HK-2 (cell line): ENCODE results near the gene TAS1R3.

Experiments
- DNase-seq: peaks from one replicate; pipeline ENCODE4 v3.0.0-alpha.2; 2018; ENCODE audit not compliant: unreplicated experiment

TAS1R3 gene

GRCh38 chr1:1340185-1340584 lies 9.1 kb downstream of the TAS1R3 start:
- no peak for DNase-seq

DNA sequence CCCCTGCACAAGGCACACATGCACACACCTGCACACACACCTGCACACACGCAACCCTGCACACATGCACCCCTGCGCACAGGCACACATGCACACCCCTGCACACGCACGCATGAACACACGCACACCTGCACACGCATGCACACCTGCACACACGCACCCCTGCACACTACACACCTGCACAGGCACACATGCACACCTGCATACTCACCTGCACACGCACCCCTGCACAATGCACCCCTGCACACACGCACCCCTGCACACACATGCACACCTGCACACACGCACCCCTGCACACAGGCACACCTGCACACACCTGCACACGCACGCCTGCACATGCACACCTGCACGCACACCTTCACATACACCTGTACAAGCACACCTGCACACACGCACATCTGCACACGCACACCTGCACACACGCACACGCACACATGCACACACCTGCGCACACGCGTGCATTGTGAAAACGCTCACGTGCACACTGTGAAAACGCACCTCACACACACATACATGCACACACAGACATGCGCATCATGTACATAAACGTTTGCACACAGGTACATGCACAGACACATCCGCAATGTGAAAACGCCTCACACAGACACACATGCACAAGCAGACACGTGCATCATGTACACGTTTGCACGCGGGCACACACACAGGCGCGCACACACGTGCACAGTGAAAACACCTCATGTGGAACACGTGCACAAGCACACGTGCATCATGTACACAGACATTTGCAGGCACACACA lies 9.9 kb downstream of the TAS1R3 start:
- no peak for DNase-seq

- no peak for DNase-seq
Observed at GRCh38 chr1:1341549-1342021, 10.5 kb downstream of the TAS1R3 start.

GRCh38 chr1:1342061-1342562 lies 11.0 kb downstream of the TAS1R3 start:
- no peak for DNase-seq

GRCh38 chr1:1342584-1343115 lies 11.6 kb downstream of the TAS1R3 start:
- no peak for DNase-seq

DNA sequence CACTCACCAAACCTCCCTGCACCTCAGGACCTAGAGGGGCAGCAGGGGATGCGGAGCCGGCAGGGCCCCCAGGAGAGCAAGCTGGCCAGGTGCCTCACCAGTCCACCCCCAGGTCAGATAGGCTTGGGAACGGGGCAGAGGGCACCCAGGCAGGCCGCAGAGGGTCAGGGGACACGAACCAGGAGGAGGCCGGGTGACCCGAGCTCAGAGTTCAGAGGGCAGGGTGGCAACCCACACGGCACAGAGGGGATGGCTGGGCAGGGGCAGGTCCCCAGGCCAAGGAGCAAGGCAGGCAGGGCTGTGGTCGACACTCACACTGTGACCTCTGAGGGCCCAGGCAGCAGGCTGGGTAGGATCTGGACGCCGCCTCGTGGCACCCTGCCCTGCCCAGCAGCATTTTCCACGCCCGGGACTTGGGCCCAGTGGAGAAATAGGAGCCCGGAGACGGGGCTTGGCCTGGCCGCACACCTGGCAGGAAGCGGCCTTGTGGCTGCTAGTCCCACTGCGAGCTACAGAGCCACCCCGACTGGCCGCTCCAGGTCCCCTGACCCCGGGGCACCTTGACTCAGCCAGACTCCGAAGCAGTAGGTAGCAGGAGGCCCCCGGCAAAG lies 12.8 kb downstream of the TAS1R3 start:
- no peak for DNase-seq

DNA sequence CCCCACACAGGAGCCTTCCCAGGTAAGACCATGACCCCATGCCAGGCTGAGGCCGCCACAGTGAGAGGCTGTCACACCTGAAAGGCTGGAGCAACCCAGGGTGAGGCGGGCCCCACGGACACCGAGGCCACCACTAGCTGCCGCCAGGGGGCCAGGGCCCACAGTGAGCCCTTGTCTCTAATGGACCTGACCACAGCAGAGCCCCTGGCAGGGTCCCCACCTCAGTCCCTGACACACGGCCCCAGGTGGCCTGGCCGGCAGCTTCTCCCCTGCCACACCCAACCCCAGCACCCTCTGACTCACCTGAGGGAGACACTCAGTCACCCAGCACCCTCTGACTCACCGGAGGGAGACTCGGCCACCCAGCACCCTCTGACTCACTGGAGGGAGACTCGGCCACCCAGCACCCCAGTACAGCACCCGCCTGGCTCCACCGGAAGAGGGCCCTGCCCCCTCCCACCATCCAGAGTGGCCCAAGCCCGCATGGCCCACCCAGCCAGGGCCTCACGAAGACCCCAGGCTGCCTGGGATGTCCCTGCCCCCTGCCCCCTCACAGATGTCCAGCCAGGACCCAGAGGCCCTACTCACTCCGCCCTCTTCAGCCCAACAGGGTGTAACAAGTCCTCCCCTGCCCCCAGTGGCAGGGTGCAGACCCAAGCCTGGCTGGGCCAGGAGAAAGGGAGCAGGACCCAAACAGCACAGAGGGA lies 13.7 kb downstream of the TAS1R3 start:
- DNase-seq, result peak; percentile 86

GRCh38 chr1:1345384-1345783 lies 14.3 kb downstream of the TAS1R3 start:
- no peak for DNase-seq

DNA sequence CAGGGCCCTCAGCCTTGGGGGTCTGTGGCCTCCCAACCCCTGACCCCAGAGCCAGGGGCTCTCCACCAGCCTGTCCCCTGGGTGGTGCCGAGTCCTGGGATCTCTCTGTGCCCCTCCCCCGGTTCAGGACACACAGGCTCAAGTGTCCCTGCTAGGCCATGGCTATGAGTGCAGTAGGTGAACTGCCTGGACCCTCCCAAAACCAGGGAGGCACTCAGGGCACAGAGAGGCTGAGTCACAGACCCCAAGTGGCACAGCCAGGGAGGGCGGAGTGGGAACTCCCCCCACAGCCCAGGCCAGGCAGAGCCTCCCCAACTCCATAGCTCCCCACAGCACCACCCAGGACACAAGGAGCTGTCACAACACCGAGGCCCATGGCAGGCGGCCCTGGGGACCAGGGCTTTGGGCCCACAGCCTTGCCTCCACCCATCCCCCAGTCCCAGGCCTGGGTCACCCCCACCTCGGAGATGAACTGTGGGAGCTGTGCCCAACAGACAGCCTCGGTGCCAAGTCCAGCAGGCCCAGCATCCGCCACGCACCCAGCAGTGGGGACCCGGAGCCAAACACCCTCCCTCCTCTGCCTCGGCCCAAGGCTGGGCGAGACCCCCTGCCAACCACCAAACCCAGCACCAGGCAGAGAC lies 14.9 kb downstream of the TAS1R3 start:
- DNase-seq, result no peak

DNA sequence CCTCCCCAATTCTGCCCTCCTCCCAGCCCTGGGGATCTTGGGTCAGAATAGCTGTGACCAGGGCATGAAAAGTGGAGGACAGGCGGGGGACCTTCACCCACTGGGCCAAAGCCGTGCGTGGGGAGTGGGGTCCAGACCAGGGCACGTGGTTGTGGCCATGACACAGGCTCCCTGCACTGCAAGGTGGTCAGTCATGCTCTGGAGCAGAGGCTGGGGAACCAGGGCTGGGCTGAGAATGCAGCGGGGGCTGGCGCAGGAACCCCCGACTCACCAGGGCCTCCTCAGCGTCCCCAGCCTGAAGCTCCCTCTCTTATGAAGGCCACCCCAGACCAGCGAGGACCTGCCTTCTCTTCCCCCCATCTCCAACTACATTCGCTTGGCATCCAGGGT lies 15.4 kb downstream of the TAS1R3 start:
- DNase-seq, result no peak

DNA sequence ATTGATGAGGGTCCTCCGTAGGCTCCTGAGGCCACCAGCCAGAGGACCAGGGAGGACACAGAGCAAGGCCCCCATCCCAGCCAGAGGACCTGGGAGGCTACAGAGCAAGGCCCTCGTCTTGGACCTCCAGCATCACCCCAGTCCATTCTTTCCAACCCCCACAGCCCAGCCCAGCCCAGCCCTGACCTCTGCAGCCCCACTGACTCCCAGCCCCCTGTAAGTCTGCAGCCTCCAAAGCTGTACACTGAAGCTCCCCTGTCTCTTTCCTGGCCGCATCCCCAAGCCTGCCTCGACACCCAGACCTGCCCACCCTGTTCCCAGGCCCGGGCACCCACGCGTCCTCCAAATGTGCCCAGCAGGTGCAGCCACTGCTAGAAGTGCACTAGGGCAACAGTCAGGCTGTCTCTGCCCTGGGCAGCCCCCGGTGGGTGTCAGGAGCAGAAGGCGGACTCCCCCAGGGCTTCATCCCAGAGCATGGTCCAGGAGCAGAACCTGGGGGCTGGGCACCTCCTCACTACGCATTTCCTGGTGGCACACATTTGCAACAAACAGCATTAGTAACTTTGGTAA lies 16.0 kb downstream of the TAS1R3 start:
- DNase-seq, result no peak

DNA sequence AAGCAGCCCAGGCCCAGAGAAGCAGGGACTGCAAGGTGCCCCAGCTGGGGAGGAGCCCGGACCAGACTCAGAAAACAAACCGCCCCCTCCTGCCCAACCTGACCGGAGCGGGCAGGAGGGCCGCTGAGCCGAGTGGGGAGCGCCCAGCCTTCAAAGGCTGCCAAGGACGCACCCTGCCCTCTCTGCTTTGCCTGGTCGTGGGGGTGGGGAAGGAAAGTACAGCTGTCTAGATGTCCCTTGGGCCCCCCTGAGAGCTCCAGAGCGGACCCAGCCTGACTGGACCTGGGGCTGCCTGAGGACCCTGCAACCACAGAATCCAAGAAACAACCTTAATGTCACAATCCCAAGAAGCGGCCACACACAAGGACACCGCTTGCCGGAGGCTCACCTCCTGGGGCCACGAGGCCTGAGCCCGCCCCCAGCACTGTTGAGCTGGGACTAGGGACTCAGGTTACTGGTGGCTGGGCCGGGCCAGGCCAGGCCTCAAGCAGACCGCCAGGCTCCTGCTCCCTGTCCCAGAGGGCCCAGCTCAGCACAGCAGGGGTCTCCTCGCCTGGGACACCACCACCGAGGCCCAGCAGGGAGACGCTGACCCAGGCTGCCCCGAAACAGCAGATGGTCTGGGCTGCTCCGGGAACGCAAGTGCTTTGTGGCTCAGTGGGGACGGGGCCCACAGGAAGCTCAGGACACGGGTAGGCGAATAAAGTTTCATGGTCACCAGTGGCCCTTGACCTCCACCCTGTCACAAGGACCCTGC lies 16.8 kb downstream of the TAS1R3 start:
- peak; percentile 63 for DNase-seq

GRCh38 chr1:1348420-1349255 lies 17.6 kb downstream of the TAS1R3 start:
- peak; percentile 49 for DNase-seq

DNA sequence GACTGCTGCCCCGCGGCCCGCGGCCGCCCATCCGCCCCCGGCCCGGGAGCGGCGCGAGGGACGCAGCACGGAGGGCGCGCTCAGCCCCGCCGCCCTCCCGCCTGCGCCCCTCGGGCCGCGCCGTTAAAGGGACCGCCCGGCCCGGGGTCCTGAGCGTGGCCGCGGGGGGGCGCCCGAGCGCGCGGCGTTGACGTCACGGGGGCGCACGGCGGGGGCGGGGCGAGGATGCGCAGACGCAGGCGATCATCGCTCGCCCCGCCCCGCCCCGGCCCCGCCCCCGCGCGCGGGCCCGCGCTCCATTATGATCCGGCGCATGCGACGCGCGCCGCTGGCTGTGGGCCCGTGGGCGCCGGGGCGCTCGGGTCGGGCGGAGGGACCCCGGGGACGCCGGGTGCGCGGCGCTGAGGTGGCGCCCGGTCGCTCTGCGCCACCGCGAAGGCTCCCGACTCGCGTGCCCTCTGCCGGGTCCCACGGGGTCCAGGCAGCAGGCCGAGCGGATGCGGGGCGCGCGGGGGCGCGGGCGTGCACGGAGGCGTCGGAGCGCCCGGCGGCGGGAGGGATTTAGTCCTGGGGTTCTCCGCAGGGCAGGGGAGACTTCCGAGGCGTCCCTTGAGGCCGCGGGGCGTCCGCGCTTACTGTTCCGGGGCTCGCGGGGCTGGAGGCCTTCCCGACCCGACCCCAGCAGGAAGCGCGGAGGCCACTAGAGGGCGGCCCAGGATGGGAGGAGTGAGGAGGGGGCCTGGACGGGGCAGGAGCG lies 18.4 kb downstream of the TAS1R3 start, which contains the start of gene DVL1:
Gene DVL1 (minus strand): TSS at position 163 of the 757 bp plus-strand sequence. CDS start 353 bp downstream, outside the sequence.
- DNase-seq, result peak; percentile 65

DNA sequence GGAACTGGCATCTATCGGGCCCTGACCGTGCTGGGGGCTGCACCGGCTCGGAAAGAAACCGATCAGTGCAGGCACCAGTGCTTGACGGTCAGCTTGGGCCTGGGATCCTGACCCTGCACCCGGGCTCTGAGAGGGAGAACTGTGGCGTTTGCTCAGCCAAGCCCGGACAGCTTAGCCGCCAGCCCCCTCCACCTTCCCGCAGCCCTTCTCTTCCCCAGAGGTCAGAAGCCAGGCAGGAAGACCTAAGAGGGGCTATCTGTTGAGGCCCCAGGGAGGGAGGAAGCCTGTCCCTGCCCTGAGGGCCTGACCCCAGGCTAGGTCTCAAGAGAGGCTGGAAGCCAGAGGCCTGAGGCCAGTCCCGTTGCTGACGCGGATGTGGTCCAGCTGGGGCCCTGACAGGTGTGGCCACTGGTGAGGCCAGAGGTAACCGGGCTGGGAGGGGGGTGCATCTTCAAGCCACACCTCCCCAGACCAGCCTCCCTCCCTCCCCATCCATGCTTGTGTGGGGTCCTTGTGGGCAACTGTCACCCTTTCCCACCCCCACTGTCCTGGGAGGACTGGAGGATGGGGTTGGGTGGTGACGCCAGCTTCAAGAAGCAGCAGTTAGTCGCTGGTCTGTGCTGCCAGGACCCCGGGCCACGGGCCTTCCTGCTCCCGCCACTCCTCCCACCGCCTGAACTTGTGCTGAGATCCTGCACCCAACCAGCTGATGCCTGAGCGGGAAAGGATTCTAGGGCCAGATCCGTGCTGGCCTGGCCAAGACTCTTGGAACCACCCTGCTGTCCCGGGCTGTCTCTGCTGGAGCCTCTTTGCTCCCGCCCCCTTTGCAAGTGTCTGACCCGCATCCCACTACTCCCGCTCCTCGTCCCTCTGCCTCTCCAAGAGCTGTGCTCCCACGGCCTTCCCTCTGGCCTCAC lies 20.7 kb downstream of the TAS1R3 start:
- no peak for DNase-seq

GRCh38 chr1:1352786-1353388 lies 21.8 kb downstream of the TAS1R3 start:
- DNase-seq, result no peak

DNA sequence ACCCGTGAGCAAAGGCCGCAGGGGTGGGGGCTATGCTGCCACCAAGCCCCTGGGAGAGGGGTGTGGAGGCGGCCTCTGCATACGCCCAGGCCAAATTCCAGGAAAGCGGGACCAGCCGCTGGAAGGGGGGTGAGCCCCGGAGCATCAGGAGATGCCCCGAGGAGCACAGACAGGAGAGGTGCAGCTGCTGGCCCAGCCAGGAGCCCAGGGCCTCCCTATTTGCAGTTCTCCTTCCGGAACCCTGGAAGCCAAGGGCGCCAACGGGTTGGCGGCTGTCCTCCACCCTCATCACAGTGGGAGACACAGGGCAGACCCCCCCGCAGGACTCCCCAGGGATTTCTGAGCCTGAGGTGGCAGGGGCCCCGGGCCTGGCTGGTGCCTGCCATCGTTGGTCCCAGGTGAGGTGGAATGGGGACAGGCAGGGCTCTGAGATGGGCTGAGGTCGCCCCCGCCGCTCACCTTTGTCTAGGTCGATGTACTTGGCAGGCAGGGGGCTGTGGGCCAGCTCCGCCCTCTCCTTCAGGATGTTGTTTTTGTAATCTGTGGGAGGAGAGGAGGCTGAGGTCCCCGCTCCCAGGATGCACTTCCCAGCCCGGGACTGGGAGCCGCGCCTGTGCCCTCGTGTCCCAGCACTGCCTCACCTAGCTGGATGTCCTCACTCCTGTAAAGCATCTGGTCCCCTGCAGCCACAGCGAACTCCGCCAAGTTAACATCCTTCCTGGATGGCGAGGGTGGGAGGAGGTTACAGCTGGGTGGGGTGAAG lies 22.5 kb downstream of the TAS1R3 start:
- no peak for DNase-seq
